GM21619 (cell line): ENCODE results near the gene SYT6.

Experiments
- ATAC-seq: cut with Tn5 transposase; IDR thresholded peaks from one replicate; pipeline ENCODE4 v1.9.1; 2021; ENCODE audit not compliant: unreplicated experiment

Gene SYT6

DNA sequence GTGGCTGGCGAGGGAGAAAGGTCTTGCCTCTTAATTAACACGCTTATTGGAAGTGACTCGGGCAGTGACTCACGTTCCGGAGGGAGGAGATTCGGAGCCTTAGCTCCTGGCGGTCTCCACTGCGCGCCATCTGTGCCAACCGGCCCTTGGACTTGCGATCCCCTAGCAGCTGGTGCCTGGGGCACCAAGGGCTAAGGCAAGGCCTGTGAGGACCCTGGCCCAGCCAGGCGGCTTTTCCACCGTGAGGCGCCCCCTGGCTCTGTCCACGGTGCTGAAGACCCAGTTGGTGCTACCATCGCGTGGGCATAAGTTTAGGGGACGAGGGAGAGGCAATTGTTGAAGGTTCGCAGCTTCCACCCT, 1.3 kb upstream of the SYT6 start:
- no peak for ATAC-seq

DNA sequence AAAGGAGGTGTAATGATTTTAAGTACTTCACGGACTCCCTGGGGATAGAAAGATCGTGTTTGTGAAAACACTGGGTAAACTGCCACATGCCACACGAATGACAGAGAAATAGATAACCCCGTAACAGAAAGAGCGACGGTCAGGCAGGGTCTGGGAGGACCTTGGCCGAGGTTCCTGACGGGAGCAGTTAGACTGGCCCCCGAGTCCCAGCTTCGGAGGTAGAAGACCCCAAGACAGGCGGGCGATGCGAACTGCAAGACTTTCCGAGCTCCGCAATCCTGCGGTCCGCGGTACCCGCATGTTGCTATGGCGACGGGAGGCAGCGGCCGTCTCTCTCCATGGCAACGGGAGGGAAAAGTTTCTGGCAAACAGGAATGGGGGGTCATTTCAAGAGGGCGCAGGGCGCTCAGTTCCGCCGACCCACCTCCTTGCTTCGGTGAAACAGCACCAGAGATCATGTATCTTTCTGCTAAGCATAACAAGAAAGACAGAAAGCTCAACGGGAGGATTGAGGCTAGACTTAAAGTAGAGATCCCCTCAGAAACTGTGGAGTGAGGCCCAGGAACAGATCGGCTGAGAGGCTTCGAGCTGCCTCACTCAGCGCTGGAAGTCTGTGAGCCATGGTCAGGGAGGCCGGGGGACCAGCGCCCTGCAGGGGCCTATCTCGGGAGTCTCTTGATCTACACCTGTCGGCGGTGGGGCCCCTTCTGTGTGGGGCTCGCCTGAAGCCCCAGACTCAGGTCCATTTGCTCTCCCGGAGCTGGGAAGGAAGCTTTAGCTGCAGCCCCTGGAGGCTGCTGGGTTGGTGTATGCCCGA, 685 bp upstream of the SYT6 start:
- no peak for ATAC-seq

DNA sequence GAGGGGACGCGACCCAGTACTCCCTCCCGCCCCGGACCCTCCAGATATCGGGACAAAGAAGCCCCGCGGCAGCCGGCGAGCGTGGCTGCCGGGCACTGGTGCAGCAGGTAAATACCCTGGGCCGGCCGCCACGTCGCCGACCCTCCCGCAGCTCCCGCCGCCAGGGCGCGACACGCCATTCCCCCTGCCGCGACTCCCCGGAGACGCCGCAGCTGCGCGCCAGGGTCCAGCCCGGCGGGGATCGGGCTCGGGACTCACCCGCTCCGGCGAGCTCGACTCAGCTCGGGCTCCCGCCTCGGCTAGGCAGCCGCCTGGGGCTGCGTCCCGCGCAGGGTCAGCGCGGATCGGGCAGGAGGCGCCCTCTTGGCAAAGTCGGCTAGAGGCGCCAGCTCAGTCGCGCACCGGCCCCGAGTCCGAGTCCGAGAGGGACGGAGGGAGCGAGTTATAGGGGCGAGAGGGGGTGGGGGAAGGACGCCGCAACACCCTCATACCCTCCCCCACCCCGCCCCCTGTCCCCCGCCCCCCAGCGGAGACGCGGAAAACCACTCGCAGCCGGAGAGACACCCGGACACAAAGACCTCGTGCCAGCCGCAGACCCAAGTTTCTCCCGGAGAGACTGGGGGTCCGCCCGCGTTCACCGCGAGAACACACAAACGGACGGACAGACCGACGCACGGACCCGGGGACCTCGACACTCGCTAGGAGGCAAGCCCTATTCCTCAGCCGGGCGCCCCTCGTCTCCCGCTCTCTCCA, 985 bp downstream of the SYT6 start:
- ATAC-seq: no peak

DNA sequence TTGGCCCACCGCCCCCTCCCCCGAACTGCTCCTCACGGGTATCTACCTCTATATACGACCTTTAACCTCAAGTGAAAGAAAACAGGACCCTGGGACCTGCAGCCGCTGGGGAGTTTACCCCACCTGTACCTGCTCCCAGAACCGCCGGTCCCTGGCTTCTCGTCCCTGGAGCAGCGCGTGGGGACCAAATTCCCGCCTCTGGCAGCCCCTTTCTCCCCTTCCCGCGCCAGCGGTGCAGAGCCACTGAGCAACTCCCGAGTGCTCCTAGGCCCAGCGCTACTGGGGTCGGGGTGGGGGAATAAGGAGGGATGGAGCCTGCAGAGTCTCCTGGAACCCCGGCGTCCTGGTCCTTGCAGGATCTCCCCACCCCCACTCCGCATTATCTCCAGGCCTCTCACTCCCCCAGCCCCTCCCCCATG, 1.6 kb downstream of the SYT6 start:
- ATAC-seq: no peak

DNA sequence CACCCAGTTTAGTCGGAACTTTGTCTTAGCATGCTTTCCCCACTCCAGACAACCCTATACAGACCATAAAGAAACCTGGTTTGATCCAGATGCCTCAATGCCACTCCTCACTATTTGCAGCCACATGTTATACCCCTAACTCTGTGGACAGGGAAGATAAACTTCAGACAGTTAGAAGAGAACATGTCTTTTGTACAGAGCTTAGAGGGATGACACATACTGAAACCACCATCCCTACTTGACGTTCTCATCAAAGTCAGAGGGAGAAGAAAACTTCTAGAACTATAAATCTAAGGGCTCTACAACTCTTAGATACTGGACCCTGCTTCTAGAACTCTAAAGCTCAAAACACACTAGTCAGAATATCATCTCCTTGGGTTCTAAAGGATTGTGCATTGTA, 3.7 kb downstream of the SYT6 start:
- ATAC-seq: no peak

DNA sequence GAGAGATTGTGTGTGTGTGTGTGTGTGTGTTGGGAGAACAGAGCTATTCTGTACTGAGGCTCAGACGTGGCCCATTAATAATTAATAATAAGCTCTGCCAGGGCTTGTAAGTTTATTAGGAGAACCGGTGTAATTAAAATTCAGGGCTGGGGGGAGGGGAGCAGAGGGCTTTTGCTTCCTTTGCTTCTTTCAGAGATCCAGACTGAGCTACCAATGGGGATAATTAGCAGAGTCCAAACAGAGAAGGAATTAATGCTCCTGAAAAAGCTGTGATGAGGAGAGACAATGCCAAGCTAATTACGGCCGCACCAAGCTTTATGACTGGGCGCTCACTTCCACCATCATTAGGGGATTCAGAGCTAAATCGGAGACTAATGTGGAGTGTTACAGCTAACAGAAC, 4.5 kb downstream of the SYT6 start:
- ATAC-seq: no peak

DNA sequence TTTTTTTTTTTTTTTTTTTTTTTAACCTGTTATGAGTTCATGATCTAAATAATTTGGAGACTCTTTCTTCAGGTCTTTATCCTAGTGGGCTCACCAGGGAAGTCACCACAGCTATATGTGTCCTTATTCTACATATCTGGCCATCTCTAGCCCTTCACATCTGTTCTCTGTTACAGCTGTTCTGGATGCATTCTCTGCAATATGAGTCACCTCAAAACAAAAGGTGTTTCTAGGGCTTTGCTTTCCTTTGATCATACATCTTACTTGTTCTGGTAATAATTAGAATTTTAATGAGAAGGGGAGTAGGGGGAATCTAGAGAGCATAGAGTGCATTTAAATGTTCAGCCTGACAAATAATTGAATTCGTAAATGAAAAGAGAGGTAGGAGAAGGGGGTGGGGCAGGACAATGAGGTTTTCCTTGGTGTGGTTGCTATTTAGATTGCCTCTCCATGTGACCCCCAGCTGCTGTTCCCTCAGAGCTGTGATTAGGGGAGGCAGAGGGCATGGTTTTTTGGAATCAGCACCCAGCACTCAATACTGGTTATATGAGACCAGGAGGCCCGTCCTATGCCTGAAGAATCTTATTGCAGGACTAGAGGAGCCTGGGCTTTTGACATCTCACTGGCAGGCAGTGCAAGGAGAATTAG, 8.0 kb downstream of the SYT6 start:
- ATAC-seq: no peak

DNA sequence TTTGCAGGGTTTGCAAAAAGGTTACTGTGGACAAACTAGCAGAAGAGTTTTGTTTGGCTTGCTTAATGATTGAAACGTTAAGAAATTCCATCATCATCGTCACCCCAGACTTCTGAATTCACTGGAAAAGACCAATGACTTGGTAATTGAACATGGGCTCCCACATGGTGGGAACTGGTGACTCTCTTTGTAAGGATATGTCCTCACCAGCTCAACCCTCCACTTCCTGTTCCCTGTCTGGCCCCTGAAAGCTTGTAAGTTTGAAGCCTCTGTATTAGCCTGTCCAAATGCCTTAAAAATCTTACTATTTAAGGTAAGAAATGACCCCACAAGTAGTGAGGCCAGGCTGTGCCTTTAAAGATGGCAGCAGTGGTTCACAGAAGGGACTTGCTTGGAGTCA, 9.7 kb downstream of the SYT6 start:
- ATAC-seq: no peak

DNA sequence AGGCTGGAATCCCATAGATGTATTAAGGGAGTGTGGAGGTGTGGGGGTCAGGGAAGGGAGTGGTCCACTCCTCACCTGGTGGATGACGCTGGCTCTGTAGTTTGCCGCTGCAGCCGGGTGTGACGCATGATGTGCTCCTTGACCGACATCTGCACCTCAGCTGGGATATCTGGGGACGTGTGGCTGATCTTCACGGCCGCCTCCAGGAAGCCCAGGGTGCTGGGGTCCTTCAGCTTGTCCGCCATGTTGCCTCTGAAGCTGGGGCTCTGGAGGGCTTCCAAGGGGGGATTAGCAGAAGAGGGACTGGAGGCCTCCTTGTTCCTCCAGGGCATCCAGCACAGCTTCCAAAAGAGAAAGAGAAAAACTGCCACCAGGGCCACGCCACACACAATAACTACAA, 14.1 kb downstream of the SYT6 start:
- no peak for ATAC-seq

DNA sequence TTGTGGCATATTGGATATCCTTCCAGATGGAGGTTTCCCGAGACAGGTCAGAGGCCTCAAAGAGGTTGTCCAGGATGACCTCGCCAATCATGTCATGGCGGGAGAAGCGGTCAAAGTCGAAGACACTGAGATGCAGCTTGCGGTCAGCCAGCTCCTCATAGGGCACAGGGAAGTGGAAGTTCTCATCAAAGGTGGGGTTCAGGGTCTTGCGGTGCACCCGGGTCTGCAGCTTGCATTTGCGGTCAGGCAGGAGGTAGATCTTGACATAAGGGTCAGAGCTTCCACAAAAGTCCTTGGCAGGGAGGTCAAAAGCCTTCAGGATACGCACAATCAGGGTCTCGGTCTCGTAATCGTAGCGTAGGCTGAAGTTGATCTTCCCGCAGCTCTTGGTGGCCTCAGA, 16.2 kb downstream of the SYT6 start:
- ATAC-seq: no peak

DNA sequence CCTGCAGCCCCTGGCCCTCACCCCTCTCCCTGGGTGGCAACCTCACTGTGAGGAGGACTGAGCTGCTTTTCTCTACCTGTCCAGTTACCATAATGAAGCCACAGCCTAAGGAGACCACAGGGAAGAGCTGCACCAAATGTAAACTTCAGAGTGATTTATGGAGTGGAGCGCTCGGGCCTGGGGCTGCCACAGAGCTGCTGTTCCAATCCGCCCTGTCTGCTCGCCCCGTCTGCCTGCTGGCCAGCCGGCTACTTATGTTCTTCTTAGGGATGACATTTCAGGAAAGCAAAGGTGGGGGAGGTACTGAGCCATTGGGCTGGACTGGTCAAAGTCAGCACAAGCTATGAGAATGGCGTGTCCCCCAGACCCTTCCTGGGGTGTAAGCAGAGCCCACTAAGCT, 17.9 kb downstream of the SYT6 start:
- no peak for ATAC-seq

DNA sequence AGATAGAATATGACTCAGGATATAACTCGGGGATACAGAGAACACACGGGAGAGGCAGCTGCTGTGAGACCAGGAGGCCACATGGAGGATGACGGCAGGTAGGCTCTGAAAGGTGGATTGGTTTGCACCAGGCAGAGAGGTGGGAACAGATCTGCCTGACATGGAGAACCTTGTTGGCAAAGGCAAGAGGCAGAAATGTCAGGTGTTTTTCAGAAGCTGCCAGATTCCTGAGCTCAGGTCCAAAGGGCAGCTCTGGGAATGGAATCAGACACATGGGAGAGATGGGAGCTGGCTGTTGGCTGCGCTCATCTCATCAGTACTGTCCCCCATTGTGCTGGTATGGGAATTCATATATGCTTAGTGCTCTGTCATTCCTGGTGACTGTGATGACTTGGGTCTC, 19.2 kb downstream of the SYT6 start:
- ATAC-seq: no peak

DNA sequence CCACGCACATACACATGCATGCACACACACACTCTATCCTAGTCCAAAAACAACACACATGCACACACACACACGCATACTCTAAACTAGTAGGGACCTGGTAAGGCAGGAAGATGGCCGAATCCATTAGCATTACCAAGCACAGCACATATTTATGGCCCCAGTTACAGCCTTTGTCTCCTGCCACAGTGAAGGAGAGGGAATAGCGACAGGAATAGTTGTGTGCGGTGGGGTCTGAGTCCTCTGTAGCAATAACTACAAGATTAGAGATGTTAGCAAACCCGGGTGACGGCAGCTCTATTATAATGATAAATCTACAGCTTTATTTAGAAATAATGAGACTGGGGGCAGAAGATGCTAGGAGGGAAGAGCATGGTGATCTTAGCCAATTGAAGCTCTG, 20.5 kb downstream of the SYT6 start:
- no peak for ATAC-seq

DNA sequence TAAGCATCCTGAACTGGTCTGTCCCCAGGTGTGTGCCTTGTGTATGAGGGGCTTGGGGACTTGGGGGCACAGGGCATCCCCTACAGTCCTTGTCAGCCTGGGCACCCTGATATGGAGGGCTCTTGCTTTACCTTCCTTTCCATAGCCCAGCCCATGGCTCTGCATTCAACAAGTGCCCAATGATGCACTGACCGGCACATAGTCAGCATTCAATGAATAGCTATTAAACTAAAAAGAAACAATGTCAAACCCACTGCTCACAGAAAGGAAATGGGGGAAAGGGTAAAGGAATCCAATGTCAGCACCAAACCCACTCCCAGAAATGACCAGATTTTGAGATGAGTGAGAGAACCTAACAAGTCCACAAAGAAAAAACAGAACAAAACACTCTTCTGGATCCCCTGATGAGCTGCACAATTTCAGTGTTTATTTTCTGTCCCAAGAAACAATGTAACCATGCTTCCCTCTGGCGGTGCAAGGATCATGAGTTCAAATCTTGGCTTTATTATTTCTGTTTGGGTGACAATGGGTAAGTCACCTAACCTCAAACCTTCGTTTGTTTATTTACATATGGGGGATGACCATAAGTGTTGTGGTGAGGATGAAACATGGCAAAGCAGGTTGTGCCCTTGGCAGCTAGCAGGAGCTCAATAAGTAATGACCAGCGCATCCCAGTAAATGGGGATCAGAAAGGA, 22.0 kb downstream of the SYT6 start:
- no peak for ATAC-seq

DNA sequence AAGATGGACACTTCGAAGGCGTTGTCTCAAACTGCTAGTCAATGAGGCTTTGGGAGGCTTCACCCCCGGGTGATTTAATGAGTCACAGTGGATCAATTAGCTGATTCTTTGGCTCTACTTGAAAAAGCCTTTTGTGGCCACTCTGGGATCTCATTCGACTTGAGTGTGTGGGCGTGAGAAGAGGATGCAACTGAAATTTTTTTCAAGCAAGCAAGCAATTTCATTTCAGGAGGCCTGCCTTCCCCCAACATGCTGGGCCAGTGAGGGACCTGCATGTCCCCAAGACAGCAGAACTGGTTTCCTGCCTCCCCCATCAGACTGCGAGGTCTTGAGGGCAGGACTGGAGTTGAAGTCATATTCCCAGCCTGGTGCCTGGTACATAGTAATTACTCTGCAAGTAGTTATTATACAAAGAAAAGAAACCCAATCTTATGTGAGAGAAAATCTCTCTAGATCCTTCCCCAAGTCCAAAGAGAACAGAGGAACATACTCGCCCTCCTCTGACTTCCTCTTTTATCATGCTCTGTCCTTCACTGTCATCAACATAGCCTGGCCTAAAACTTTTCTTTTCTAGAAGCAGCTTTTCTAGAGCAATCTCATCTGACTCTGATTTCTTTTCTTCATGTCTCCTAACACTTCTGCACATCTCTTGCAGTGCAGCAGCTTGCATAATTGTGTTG, 22.7 kb downstream of the SYT6 start:
- ATAC-seq: no peak

DNA sequence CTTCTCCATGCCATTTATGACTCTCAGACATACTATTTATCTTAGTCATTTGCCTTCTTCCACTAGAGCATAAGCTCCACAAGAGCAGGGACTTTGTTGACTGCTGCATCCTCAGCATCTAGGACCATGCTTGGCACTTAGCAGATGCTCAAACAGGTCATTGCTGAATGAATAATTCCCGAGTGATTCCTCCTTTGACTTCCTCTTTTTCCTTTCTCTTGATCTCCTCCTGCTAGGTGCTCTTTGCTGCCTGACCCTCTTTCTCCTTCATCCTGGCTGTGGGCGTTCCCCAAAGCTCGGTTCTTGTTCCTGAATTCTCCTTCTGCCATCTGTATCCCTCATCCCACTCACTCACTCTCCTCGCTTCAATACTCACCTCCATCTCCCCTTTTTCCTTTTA, 23.5 kb downstream of the SYT6 start:
- ATAC-seq: no peak

DNA sequence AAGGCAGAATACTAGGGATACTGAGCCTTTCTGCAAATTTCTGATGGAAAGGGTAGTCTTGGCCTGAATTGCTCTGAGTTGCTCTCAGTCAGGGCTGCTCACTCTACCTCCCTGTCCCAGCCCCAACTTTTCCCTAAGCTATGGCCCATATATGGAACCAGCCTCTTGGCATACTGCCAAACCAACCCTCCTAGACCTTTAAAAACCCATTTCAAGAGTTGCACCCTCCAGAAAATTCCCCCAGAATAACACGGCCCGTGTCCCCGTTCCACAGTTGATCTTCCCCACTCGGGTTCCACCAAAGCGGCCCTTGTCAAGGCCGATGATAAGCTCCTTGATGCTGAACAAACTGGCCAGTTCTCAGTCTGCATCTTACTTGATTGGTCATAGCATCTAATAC, 25.4 kb downstream of the SYT6 start:
- ATAC-seq: no peak

DNA sequence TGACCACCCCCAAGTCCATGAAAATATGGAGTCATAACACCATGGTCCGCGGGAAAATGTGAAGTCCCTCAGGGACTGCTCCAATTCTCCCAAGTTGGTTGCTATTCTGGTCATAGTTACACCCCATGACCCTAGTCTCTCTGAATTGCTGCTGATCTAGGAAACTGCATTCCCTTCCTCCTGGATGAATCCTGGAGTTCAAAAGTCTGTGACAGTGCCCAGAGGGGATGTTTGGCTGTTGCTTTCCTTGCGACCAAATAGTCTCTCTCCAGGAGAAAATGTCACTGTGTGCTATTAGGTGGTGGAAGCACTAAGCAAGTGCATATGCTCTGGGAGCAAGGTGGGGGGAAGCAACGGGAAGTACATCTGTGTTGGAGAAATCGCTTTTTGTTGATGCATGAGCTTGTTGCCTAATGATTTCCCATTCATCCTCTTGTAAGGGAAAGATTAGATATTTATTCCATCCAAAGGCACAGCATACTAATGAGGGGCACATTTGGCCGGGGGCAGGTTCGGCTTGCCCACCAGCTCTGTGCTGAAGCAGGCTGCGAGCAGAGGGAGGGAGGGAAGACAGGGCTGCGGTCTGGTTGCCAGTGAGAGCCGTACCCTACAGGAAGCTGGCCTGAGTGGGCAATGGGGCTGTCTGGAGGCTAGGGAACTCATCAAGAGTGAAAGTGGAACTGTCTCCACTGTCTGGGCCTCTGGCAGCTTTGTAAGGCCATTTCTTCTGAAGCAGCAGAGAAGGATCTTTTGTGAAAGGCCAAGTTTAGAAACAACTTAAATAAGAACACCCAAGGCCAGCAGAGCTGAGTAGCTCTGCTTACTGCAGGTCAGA, 27.2 kb downstream of the SYT6 start:
- ATAC-seq: peak; percentile 79

DNA sequence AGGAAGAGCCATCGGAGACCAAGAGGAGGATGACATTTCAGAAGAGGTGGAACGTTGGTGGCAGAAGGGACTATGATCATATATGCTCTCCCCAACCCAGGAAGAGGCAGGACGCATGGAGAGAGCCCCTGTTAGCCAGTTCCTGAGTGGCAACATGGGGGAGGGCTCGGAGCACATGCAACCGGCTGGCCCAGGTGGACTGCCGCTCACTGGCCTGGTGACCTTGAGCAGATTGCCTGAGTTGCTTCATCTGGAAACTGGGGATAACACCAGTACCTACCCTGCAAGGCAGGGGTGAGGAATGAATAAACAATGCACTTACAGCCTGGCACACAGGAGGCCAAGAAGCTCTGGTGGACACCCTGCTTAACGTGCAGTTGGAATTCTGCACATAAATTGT, 29.0 kb downstream of the SYT6 start:
- ATAC-seq: no peak

DNA sequence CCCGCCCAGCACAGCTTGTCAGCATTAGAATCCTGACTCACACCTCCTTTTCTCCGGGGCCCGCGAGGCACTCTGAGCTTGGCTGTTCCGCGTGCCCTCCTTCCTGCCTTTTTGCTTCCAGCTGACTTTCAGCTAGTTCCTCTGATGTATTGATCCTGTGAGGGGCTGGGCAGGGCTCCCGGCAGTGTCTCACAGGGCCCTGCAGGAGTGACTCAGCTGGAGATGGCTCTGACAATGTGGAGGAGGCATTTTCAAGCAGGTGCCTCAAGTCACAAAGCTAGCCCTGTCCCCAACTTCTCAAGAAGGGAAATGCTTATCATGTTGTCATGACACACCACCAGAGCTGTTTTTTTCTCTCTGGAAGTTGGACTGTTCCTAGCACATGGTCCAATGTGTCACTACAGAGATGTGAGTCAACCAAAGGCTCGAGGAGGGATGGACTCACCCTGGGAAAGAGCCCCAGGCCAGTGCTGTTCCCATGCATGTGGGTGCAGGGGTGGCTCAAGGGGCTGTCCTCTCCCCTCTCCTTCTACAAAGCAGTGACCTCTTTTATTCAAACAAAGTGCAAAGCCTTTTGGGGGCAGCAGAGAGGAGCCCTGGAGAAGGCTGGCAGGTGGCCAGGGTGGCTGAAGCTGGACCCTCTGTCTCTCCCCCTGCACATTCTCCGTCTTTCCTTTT, 30.6 kb downstream of the SYT6 start:
- ATAC-seq: no peak
